HepG2 (cell line): Measurements from ENCODE around the gene EBF3.

ENCODE experiments used
- EEA1 ChIP-seq: sonication (generic); formaldehyde crosslinking; IDR thresholded peaks from 2 replicates; pipeline ENCODE4 v1.5.1; 2020; ENCODE audit warnings: mild to moderate bottlenecking, missing genetic modification reagents, borderline replicate concordance
- EP300 ChIP-seq, 3 experiments: sonication (generic) in 1 of 3; formaldehyde crosslinking in 1 of 3; IDR thresholded peaks; 2 replicates each; pipeline versions ENCODE4 v1.5.1 to v1.6.1; 2011 to 2020; ENCODE audit warnings: low read depth in 2 of 3, low read length in 2 of 3, borderline replicate concordance in 1 of 3, improper control_type of control experiment in 1 of 3, mild to moderate bottlenecking in 1 of 3, missing genetic modification reagents in 1 of 3, moderate library complexity in 1 of 3
- GTF2F1 ChIP-seq: fragments of 150-350 bp; IDR thresholded peaks from 2 replicates; pipeline ENCODE4 v1.6.1; 2014; ENCODE audit warnings: low read length
- KDM1A ChIP-seq: IDR thresholded peaks from 2 replicates; pipeline ENCODE4 v1.6.1; 2016; ENCODE audit warnings: missing compliant biosample characterization
- KLF13 ChIP-seq: sonication (generic); formaldehyde crosslinking; IDR thresholded peaks from 2 replicates; pipeline ENCODE4 v1.4.0; 2020; ENCODE audit warnings: mild to moderate bottlenecking, missing genetic modification reagents
- MEIS1 ChIP-seq: sonication (generic); formaldehyde crosslinking; IDR thresholded peaks from 2 replicates; pipeline ENCODE4 v1.9.0; 2021; ENCODE audit warnings: mild to moderate bottlenecking, missing genetic modification reagents, moderate library complexity, borderline replicate concordance
- NR2F6 ChIP-seq, 2 experiments: IDR thresholded peaks; 2 replicates each; pipeline ENCODE4 v1.6.1; 2016; ENCODE audit warnings: antibody characterized with exemption in 1 of 2, mild to moderate bottlenecking in 1 of 2
- RFX5 ChIP-seq: IDR thresholded peaks from 2 replicates; pipeline ENCODE4 v1.6.1; 2011; ENCODE audit warnings: low read depth, low read length, improper control_type of control experiment
- ZFP37 ChIP-seq: sonication (generic); formaldehyde crosslinking; IDR thresholded peaks from 2 replicates; pipeline ENCODE4 v1.4.0; 2020; ENCODE audit warnings: missing genetic modification reagents, borderline replicate concordance
- TF ChIP-seq, protein P1 (sequence below): sonication (generic); formaldehyde crosslinking; IDR thresholded peaks from 2 replicates; pipeline ENCODE4 v1.8.1; 2022; ENCODE audit warnings: mild to moderate bottlenecking, missing genetic modification reagents

DNA sequence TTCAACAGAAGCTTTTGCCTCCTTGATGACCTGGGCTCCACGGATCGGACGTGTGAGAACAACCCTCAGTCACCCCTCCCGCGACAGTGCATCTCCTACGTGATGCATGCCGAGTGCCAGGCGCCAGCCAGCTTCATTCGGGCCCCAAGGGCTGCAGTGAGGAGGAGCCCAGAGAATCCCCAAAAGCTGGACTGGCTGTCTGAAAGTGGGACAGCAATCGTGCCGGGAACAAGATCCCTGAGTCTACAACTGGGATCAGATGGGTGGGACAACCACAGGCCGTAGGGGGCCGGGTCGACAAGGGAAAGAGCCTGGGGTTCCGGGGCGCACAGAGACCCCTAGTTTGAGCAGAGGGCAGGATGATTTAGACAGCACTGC, 27.2 kb downstream of the EBF3 start:
- TF ChIP-seq, protein P1, sequence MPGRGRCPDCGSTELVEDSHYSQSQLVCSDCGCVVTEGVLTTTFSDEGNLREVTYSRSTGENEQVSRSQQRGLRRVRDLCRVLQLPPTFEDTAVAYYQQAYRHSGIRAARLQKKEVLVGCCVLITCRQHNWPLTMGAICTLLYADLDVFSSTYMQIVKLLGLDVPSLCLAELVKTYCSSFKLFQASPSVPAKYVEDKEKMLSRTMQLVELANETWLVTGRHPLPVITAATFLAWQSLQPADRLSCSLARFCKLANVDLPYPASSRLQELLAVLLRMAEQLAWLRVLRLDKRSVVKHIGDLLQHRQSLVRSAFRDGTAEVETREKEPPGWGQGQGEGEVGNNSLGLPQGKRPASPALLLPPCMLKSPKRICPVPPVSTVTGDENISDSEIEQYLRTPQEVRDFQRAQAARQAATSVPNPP, result no peak
- no peak for TF ChIP-seq KDM1A (CRISPR knock-in tag)
- no peak for TF ChIP-seq GTF2F1
- TF ChIP-seq ZFP37 (CRISPR knock-in tag), result no peak
- TF ChIP-seq NR2F6 (IDR thresholded peaks at IDR 0.05), result no peak
- TF ChIP-seq NR2F6 (CRISPR knock-in tag; IDR thresholded peaks at IDR 0.05), result no peak
- no peak for TF ChIP-seq RFX5
- no peak for TF ChIP-seq EEA1 (CRISPR knock-in tag)
- no peak for TF ChIP-seq MEIS1 (CRISPR knock-in tag)
- TF ChIP-seq EP300 (IDR thresholded peaks at IDR 0.05; ENCODE audit: low read depth in 2 of 2, low read length in 2 of 2), result no peak
- no peak for TF ChIP-seq EP300 (CRISPR knock-in tag; IDR thresholded peaks at IDR 0.05; ENCODE audit: borderline replicate concordance)
- no peak for TF ChIP-seq KLF13 (CRISPR knock-in tag)
